ENCODE results near the gene OR5AS1. TPM values are rescaled to one million over a fixed set of nuclear protein-coding genes. Genes with fewer than 3 reads are reported as not detected.
"Not testable (repeated sequence)": the region's sequence is repeated elsewhere in the genome, so short reads cannot be mapped to it uniquely, and the experiment has no call there.

OR5AS1 gene
- total RNA-seq: not detected in 2 replicates

DNA sequence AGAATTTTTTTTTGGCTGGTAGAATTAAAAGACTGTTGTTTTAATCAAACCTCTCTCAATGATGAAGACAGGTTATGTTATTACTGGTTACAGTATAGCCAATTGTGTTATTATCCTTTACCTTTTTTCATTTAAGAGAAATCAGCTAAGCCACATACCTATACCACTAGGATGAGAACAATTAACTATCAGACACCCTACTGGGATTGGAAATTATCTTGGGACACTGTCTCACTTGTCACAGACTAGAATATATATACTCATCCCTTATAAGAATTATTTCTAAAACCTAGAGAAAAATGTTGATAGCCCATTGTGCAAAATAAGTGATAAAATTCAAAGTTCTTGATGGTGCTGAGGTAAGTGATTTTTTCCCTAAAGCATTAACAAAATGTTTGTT is at the start of gene OR5AS1:
TSS of gene OR5AS1 (plus strand) at position 301 of the 400 bp plus-strand sequence. CDS start 2,765 bp downstream, outside the sequence.
- DNase-seq (ENCODE audit: extremely low read depth, low read depth, low spot score): no peak

DNA sequence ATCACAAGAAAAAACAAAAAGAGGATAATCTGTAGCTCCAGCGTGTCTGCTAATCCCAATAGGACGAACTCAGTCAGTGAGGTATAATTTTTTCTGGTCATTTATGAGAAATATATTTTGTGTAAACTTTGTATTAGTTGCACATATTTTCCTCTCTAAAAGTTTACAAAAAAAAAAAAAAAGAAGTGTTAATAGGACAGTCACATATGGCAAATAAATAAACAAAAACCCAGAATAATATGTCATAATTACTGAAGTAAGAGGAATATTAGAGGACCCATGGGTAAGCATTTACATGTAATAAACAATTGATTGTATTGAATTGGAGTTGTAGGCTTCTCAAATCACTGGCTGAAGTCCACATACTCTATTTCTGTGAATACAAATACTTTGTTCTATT is 32.9 kb upstream of the OR5AS1 start, which contains the start of gene OR5F1:
TSS of gene OR5F1 (minus strand) at position 101 of the 400 bp plus-strand sequence. CDS start at position 101, 0 bp downstream.
- no peak for DNase-seq (ENCODE audit: extremely low read depth, low read depth, low spot score)

DNA sequence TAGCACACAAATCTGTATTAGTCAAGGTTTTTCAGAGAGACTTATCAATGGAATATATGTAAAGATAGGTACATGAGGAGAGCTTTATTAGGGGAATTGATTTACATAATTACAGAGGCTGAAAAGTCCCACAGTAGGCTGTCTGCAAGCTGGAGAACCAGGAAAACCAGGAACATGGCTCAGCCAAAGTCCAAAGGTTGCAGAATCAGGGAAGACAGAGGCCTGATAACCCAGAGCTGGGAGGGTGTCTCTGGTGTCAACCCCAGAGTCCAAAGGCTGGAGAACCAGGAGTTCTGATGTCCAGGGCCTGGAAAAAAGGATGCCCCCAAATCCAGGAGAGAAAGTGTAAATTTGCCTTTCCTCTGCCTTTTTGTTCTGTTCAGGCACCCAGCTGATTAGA is 16.7 kb upstream of the OR5AS1 start:
- no peak for DNase-seq (ENCODE audit: extremely low read depth, low read depth, low spot score)

DNA sequence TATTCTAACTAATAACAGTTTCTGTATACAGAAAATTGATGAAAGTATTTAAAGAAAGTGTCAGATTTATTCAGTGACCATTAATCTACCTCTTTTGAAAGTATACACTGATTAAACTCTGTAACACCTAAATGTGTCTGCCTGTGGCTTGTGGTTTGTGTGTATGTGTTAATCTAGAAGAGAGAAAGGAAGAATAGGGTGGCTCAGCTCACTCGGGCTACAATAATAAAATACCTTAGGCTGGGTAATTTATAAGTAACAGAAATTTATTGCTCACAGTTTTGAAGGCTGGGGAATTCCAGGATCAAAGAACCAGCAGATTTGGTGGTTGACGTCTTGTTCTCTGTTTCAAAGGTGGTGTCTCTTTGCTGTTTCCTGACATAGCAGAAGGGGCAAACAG is 13.6 kb upstream of the OR5AS1 start:
- DNase-seq (ENCODE audit: extremely low read depth, low read depth, low spot score): no peak

DNA sequence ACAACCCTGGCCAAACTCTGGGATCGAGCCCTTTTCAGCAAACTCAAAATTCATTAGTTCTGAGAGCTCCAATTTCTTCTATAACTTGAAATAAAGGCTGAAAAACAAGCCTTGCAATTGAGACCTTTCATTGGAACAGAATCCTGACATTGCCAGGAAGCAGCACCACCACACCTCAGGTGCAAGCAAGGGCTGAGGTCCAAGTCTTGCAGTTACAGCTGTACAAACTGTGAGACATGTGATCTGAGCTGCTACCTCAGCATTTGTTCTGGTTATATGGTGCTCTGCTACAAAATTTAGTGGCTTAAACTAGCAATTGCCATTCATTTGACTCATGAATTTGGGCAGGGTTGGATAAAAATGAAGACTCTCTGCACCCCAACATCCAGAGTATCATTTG is 18.1 kb downstream of the OR5AS1 start:
- DNase-seq (ENCODE audit: extremely low read depth, low read depth, low spot score): no peak

DNA sequence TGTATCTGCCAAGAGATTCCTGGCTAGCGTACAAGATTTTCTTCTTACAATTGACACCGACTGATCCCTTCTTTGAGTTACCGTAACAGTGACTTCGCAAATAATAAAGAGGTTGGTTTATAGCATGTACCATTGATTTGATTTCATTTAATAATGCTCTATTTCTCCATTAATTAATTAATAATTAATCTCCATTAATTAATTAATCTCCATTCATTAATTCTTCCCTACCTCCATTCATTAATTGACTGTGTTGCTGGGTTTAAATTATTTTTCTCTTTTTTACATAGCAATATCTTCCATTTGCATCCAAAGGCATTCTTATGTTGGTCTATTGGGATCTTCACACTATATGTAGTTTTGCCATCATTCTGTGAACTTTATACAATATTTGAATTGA is 21.0 kb downstream of the OR5AS1 start:
- DNase-seq (ENCODE audit: extremely low read depth, low read depth, low spot score): no peak

DNA sequence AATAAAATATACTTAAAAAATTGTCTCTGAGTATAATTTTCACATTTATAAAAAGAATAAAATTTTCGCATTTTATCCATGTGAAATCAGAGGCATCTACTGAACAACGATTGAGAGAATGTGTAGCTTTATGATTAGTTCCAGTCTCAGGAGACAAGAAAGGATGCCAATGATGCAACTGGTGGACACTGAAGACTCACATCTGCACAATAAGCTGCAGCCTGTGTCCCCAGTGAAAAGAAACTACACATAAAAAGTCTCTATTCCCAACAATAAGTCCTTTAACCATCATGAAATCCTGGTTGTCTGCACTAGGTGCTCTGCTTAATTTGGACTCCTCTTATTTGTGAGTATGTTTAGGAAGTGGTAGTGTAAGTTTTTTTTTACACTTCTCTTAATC is 22.0 kb downstream of the OR5AS1 start:
- DNase-seq (ENCODE audit: extremely low read depth, low read depth, low spot score): no peak

DNA sequence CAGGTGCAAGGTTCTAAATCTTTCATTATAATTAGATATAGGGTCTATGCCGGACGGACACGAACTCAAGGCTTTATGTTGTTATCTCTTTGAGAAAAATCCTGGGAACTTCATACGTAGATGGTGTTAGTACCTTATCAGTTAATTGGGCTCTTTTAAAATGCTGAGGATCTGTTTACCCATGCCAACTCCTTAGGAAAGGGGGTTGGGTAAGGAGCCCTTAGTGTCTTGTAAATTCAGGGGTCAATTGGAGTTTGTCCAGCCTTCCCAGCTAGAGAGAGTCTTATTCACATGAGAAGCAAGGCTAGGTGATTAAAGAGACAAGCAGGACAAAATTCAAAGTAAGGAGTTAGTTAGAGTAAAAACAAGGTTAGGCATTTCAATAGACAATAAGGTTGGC is 28.9 kb downstream of the OR5AS1 start:
- DNase-seq (ENCODE audit: extremely low read depth, low read depth, low spot score): not testable (repeated sequence)

DNA sequence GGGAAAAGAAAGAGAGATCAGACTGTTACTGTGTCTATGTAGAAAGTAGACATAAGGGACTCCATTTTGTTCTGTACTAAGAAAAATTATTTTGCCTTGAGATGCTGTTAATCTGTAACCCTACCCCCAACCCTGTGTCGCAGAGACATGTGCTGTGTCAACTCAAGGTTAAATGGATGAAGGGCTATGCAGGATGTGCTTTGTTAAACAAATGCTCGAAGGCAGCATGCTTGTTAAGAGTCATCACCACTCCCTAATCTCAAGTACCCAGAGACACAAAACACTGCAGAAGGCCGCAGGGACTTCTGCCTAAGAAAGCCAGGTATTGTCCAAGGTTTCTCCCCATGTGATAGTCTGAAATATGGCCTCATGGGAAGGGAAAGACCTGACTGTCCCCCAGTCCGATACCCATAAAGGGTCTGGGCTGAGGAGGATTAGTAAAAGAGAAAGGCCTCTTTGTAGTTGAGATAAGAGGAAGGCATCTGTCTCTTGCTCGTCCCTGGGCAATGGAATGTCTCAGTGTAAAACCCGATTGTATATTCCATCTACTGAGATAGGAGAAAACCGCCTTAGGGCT is 30.3 kb downstream of the OR5AS1 start:
- not testable (repeated sequence) for DNase-seq (ENCODE audit: extremely low read depth, low read depth, low spot score)

DNA sequence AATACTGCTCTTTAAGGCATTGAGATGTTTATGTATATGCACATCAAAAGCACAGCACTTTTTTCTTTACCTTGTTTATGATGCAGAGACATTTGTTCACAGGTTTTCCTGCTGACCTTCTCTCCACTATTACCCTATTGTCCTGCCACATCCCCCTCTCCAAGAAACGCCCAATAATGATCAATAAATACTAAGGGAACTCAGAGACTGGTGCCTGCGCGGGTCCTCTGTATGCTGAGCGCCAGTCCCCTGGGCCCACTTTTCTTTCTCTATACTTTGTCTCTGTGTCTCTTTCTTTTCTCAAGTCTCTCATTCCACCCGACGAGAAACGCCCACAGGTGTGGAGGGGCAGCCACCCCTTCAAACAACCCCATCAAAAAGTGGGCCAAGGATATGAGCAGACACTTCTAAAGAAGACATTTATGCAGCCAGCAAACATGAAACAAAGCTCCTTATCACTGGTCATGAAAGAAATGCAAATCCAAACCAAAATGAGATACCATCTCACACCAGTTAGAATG is 30.9 kb downstream of the OR5AS1 start:
- not testable (repeated sequence) for DNase-seq (ENCODE audit: extremely low read depth, low read depth, low spot score)

DNA sequence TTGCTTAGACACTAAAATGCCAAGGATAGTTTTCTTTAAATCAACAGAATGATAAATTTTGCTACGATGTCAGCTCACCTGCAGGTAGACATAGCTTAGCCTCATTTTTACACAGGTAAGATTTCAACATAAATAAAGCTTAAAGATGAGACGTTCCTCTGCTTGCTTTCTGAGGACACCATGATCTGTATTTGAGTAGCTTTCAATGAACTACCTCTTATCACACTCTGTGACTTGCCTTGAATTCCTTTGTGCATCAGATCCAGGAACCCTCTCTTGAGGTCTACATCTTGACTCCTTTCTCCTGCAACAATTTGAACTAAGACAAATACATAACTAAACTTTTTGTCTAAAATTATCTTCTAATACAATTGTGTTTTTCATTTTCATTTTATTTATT is 39.5 kb downstream of the OR5AS1 start:
- DNase-seq (ENCODE audit: extremely low read depth, low read depth, low spot score): no peak

Other genes with a start within 250 kb of the OR5AS1 start
- not detected in 2 replicates for gene OR5D14, start 232.1 kb upstream of the OR5AS1 start, total RNA-seq
- gene OR5L1, start 216.3 kb upstream of the OR5AS1 start, total RNA-seq: not detected in 2 replicates
- gene OR5D18, start 208.0 kb upstream of the OR5AS1 start, total RNA-seq: not detected in 2 replicates
- gene OR5L2, start 200.4 kb upstream of the OR5AS1 start, total RNA-seq: not detected in 2 replicates
- not detected in 2 replicates for gene OR5D16, start 188.9 kb upstream of the OR5AS1 start, total RNA-seq
- gene TRIM51, start 144.4 kb upstream of the OR5AS1 start, total RNA-seq: not detected in 2 replicates
- gene OR5W2, start 113.1 kb upstream of the OR5AS1 start, total RNA-seq: not detected in 2 replicates
- not detected in 2 replicates for gene OR5I1, start 91.3 kb upstream of the OR5AS1 start, total RNA-seq
- gene OR10AG1, start 57.7 kb upstream of the OR5AS1 start, total RNA-seq: not detected in 2 replicates
- gene OR5F1, start 33.0 kb upstream of the OR5AS1 start, total RNA-seq: not detected in 2 replicates
- gene OR8I2, start 65.7 kb downstream of the OR5AS1 start, total RNA-seq: not detected in 2 replicates
- gene OR8H2, start 76.0 kb downstream of the OR5AS1 start, total RNA-seq: not detected in 2 replicates
- not detected in 2 replicates for gene OR8H3, start 94.7 kb downstream of the OR5AS1 start, total RNA-seq
- not detected in 2 replicates for gene OR8J3, start 112.5 kb downstream of the OR5AS1 start, total RNA-seq
- gene OR8K5, start 132.7 kb downstream of the OR5AS1 start, total RNA-seq: not detected in 2 replicates
- not detected in 2 replicates for gene OR5J2, start 149.0 kb downstream of the OR5AS1 start, total RNA-seq
- not detected in 2 replicates for gene OR5T2, start 206.6 kb downstream of the OR5AS1 start, total RNA-seq
- not detected in 2 replicates for gene OR5T3, start 224.6 kb downstream of the OR5AS1 start, total RNA-seq
- not detected in 2 replicates for gene OR5T1, start 246.5 kb downstream of the OR5AS1 start, total RNA-seq

Measured in glomerular endothelial cell (primary cell).